NB4 (cell line): ENCODE measurements around the gene NUP50.
A peak's percentile ranks its signal among the peaks of the same experiment; 100 is the strongest.

Source experiments
- DNase-seq: peaks from one replicate; pipeline ENCODE4 v3.0.0; 2010; ENCODE audit warnings: low read depth
- H3K4me3 ChIP-seq: one replicate; pipeline ENCODE4 v1.5.1; 2011; ENCODE audit warnings: mild to moderate bottlenecking, low read depth, low read length, moderate library complexity
- CTCF ChIP-seq: IDR thresholded peaks from one replicate; pipeline ENCODE4 v1.5.1; 2012; ENCODE audit warnings: low read depth, low read length
- MAX ChIP-seq: IDR thresholded peaks from 2 replicates; pipeline ENCODE4 v1.6.1; 2011; ENCODE audit warnings: low read depth, low read length
- MYC ChIP-seq: IDR thresholded peaks from 2 replicates; pipeline ENCODE4 v1.6.1; 2011; ENCODE audit warnings: low read depth, low read length
- POLR2A ChIP-seq: IDR thresholded peaks from 2 replicates; pipeline ENCODE4 v1.6.1; 2011; ENCODE audit warnings: mild to moderate bottlenecking; ENCODE audit not compliant: insufficient read length; ENCODE audit errors: extremely low read depth

The NUP50 gene

GRCh38 chr22:45163451-45164269 is at the start of gene NUP50:
TSS of gene NUP50 (plus strand) at chr22:45163925. CDS start at chr22:45168178, 4,253 bp downstream.
- H3K4me3 ChIP-seq = peak within 1 kb of the TSS; percentile 97
- peak; percentile 96 for DNase-seq
- TF ChIP-seq CTCF = no peak
- peak; percentile 85 for TF ChIP-seq MAX
- TF ChIP-seq MYC = peak; percentile 67
- TF ChIP-seq POLR2A = peak; percentile 29

- H3K4me3 ChIP-seq = no peak overlapping the region
- TF ChIP-seq MAX (no peak), CTCF (no peak), POLR2A (no peak), MYC (no peak)
- DNase-seq = no peak
These were observed 43.3 kb upstream of the NUP50 start for GRCh38 chr22:45120440-45120839.

- TF ChIP-seq CTCF (no peak), MAX (no peak), POLR2A (no peak), MYC (no peak)
- DNase-seq = no peak
These were observed 42.8 kb upstream of the NUP50 start for GRCh38 chr22:45120931-45121330.

GRCh38 chr22:45124176-45124847 is 39.4 kb upstream of the NUP50 start:
- H3K4me3 ChIP-seq = no peak overlapping the region
- DNase-seq = no peak
- TF ChIP-seq MAX = no peak
- no peak for TF ChIP-seq MYC
- no peak for TF ChIP-seq POLR2A
- TF ChIP-seq CTCF = no peak

More at GRCh38 chr22:45120931-45121330, 42.8 kb upstream of the NUP50 start:
- H3K4me3 ChIP-seq = no peak overlapping the region

- TF ChIP-seq POLR2A (no peak), MYC (no peak), CTCF (no peak), MAX (no peak)
- no peak for DNase-seq
- no peak overlapping the region for H3K4me3 ChIP-seq
These were observed 38.5 kb upstream of the NUP50 start for GRCh38 chr22:45125188-45125587.
